Neural cell (in vitro differentiated cells): ENCODE data around the gene GDPD5.

Source experiments
- CTCF ChIP-seq: fragments of 450-650 bp; IDR thresholded peaks from 2 replicates; pipeline ENCODE4 v1.5.1; 2014; ENCODE audit warnings: antibody characterized with exemption, mild to moderate bottlenecking, moderate library complexity; ENCODE audit not compliant: poor library complexity, severe bottlenecking
- EZH2 ChIP-seq: fragments of 200-600, 300-800 bp; shearing (Covaris generic), sonication (generic); IDR thresholded peaks from 2 replicates; pipeline ENCODE4 v1.6.1; 2014; ENCODE audit warnings: antibody characterized with exemption, low read length, borderline replicate concordance, mild to moderate bottlenecking; ENCODE audit not compliant: insufficient read depth, poor library complexity, severe bottlenecking
- POLR2AphosphoS5 ChIP-seq: IDR thresholded peaks from 2 replicates; pipeline ENCODE4 v1.6.1; 2012
- TAF1 ChIP-seq: IDR thresholded peaks from 2 replicates; pipeline ENCODE4 v1.6.1; 2012; ENCODE audit warnings: low read depth

GRCh38 chr11:75449271-75449670, 76.5 kb downstream of the GDPD5 start:
- no peak for TF ChIP-seq POLR2AphosphoS5
- TF ChIP-seq TAF1, result no peak
- TF ChIP-seq CTCF, result no peak
- TF ChIP-seq EZH2, result no peak
